HUES6 (cell line): Measurements from ENCODE around the gene ADAP1.

Experiments
- H3K27ac ChIP-seq: 2 replicates; pipeline ENCODE4 v1.7.0; 2013; ENCODE audit warnings: low read depth, mild to moderate bottlenecking, low read length, inconsistent platforms
- H3K27me3 ChIP-seq: 2 replicates; pipeline ENCODE4 v1.6.1; 2013; ENCODE audit warnings: low read length; ENCODE audit not compliant: control insufficient read depth, insufficient read depth
- H3K36me3 ChIP-seq: 2 replicates; pipeline ENCODE4 v1.6.1; 2013; ENCODE audit warnings: low read length; ENCODE audit not compliant: control insufficient read depth, insufficient read depth
- H3K4me1 ChIP-seq: 2 replicates; pipeline ENCODE4 v1.6.1; 2013; ENCODE audit warnings: low read length; ENCODE audit not compliant: control insufficient read depth, insufficient read depth
- H3K4me3 ChIP-seq: 2 replicates; pipeline ENCODE4 v1.5.1; 2013; ENCODE audit warnings: low read depth, low read length
- H3K9ac ChIP-seq: one replicate; pipeline ENCODE4 v1.6.1; 2013; ENCODE audit warnings: mild to moderate bottlenecking, low read length
- H3K9me3 ChIP-seq: 2 replicates; pipeline ENCODE4 v1.6.1; 2013; ENCODE audit warnings: low read depth, low read length; ENCODE audit not compliant: control insufficient read depth, insufficient read depth

Gene ADAP1

GRCh38 chr7:897771-898376 lies 56.6 kb downstream of the ADAP1 start:
- Histone ChIP-seq H3K9ac (no peak overlapping the region), H3K4me1 (peaks cover 8% of the 10 kb centered on the region; the same call in 1 of the 2 replicates), H3K9me3 (no peaks in the 10 kb centered on the region), H3K4me3 (no peak overlapping the region), H3K27me3 (no peaks in the 10 kb centered on the region; the same call in 1 of the 2 replicates), H3K27ac (no peak overlapping the region), H3K36me3 (peaks cover 52% of the 10 kb centered on the region)

DNA sequence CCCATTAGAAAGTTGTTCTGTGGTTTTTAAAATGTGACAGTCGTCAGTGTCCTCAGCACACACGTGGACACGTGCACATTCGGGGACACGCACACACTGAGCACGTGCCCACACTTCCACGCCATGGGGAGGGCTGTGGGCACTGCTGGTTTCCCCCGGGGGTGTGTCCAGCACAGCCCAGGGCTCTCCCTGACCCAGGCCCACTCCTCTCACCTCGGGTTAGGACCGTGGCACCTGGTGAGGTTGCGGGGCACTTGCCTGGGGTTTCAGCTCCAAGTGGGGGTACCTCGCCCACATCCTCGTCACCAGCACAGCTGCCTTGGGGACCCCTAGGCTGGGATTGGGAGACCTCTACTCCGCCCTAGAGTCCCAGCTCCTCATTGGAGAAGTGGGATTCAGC lies 57.4 kb downstream of the ADAP1 start:
- H3K4me3 ChIP-seq, result no peak overlapping the region
- peaks cover 8% of the 10 kb centered on the region; the same call in 1 of the 2 replicates for H3K4me1 ChIP-seq
- no peak overlapping the region for H3K27ac ChIP-seq
- H3K36me3 ChIP-seq, result peaks cover 60% of the 10 kb centered on the region
- no peaks in the 10 kb centered on the region for H3K9me3 ChIP-seq
- H3K9ac ChIP-seq, result no peak overlapping the region
- H3K27me3 ChIP-seq, result no peaks in the 10 kb centered on the region

- Histone ChIP-seq H3K4me3 (no peak overlapping the region), H3K27ac (no peak overlapping the region), H3K27me3 (no peaks in the 10 kb centered on the region), H3K9me3 (no peaks in the 10 kb centered on the region), H3K9ac (no peak overlapping the region), H3K36me3 (peaks cover 66% of the 10 kb centered on the region), H3K4me1 (peaks cover 8% of the 10 kb centered on the region; the same call in 1 of the 2 replicates)
Measured at GRCh38 chr7:896346-897075, 58.0 kb downstream of the ADAP1 start.

GRCh38 chr7:895451-896052 lies 58.9 kb downstream of the ADAP1 start:
- Histone ChIP-seq H3K27me3 (no peaks in the 10 kb centered on the region), H3K4me1 (peaks cover 3% of the 10 kb centered on the region; the same call in 1 of the 2 replicates), H3K27ac (no peak overlapping the region), H3K9ac (no peak overlapping the region), H3K36me3 (peaks cover 75% of the 10 kb centered on the region), H3K9me3 (no peaks in the 10 kb centered on the region), H3K4me3 (no peak overlapping the region)

- H3K9ac ChIP-seq, result no peak overlapping the region
- peaks cover 3% of the 10 kb centered on the region; the same call in 1 of the 2 replicates for H3K4me1 ChIP-seq
- no peaks in the 10 kb centered on the region for H3K9me3 ChIP-seq
- no peaks in the 10 kb centered on the region for H3K27me3 ChIP-seq
- H3K4me3 ChIP-seq, result no peak overlapping the region
- no peak overlapping the region for H3K27ac ChIP-seq
- peaks cover 79% of the 10 kb centered on the region for H3K36me3 ChIP-seq
Measured at GRCh38 chr7:894927-895450, 59.5 kb downstream of the ADAP1 start.

- Histone ChIP-seq H3K36me3 (peaks cover 79% of the 10 kb centered on the region), H3K27ac (no peak overlapping the region), H3K4me1 (peaks cover 3% of the 10 kb centered on the region; the same call in 1 of the 2 replicates), H3K9ac (no peak overlapping the region), H3K4me3 (no peak overlapping the region), H3K27me3 (no peaks in the 10 kb centered on the region), H3K9me3 (no peaks in the 10 kb centered on the region)
Measured at GRCh38 chr7:894164-894867, 60.2 kb downstream of the ADAP1 start.

DNA sequence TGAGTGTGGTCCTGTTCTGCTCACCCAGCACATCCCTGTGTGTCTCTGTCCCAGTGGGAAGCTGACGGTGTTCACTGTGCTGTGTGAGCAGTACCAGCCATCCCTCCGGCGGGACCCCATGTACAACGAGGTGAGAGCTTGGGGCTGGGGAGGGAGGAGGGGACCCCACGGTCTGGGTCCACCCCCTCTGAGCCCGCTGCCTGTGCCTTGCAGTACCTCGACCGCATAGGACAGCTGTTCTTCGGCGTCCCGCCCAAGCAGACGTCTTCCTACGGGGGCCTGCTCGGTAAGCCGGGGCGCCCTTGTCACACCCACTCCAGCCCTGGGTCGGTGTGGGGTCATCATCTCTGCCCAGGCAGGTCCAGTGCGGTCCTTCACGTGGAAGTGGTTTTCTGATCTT lies 60.8 kb downstream of the ADAP1 start:
- Histone ChIP-seq H3K36me3 (peaks cover 85% of the 10 kb centered on the region), H3K27ac (no peak overlapping the region), H3K9ac (no peak overlapping the region), H3K4me3 (no peak overlapping the region), H3K9me3 (no peaks in the 10 kb centered on the region), H3K4me1 (no peaks in the 10 kb centered on the region), H3K27me3 (no peaks in the 10 kb centered on the region)

- Histone ChIP-seq H3K27ac (no peak overlapping the region), H3K4me1 (no peaks in the 10 kb centered on the region), H3K27me3 (no peaks in the 10 kb centered on the region), H3K9ac (no peak overlapping the region), H3K9me3 (no peaks in the 10 kb centered on the region), H3K4me3 (no peak overlapping the region), H3K36me3 (peaks cover 89% of the 10 kb centered on the region)
Measured at GRCh38 chr7:892648-893593, 61.6 kb downstream of the ADAP1 start.

GRCh38 chr7:891805-892204 lies 62.7 kb downstream of the ADAP1 start:
- no peak overlapping the region; the same call in 1 of the 2 replicates for H3K27ac ChIP-seq
- H3K27me3 ChIP-seq, result no peaks in the 10 kb centered on the region
- no peaks in the 10 kb centered on the region for H3K4me1 ChIP-seq
- H3K36me3 ChIP-seq, result peaks cover 91% of the 10 kb centered on the region
- no peaks in the 10 kb centered on the region for H3K9me3 ChIP-seq
- H3K4me3 ChIP-seq, result no peak overlapping the region
- H3K9ac ChIP-seq, result no peak overlapping the region

DNA sequence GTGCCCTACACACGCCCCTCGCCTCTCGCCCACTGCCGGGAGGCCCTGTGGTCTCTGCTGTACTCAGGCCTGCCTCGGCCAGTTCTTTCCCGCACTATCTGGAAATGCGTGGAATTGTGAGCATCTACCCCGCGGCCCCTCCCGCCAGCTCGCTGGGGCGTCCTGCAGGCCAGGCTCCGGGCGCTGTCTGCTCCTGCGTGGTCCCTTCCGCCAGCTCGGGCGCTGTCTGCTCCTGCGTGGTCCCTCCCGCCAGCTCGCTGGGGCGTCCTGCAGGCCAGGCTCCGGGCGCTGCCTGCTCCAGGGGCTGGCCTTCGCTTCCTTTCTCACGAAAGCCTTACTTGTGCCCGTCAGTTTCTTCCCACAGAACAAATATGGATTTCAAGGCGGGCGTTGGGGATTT lies 63.2 kb downstream of the ADAP1 start:
- no peaks in the 10 kb centered on the region for H3K4me1 ChIP-seq
- no peak overlapping the region for H3K27ac ChIP-seq
- no peak overlapping the region for H3K4me3 ChIP-seq
- H3K9ac ChIP-seq, result no peak overlapping the region
- peaks cover 91% of the 10 kb centered on the region for H3K36me3 ChIP-seq
- H3K9me3 ChIP-seq, result no peaks in the 10 kb centered on the region
- no peaks in the 10 kb centered on the region for H3K27me3 ChIP-seq
